A673 (cell line): Measurements from ENCODE around the gene RBSN. TPM values are rescaled to one million over a fixed set of nuclear protein-coding genes. Genes with fewer than 3 reads are reported as not detected.

Experiments
- BruUV-seq: library from RNA; stranded (reverse); fragments of 400-500 nt; replicated peaks from 2 replicates; lab custom pipeline; 2021; lab: Mats Ljungman, UMichigan
- CTCF ChIA-PET: fragments of 300-600 bp; sonication (Branson Sonifier 250); formaldehyde crosslinking; loops from one replicate; lab custom pipeline; 2022; ENCODE audit warnings: antibody characterized with exemption; lab: Charles Lee
- POLR2A ChIA-PET: fragments of 300-600 bp; sonication (Branson Sonifier 250); formaldehyde crosslinking; loops from one replicate; lab custom pipeline; 2022; ENCODE audit warnings: antibody characterized with exemption; ENCODE audit not compliant: low non-redundant PET; lab: Charles Lee
- DNase-seq: peaks from one replicate; pipeline ENCODE4 v3.0.0-alpha.2; 2015; ENCODE audit warnings: low spot score
- H3K27ac ChIP-seq: fragments of 200-600 bp; sonication (generic); 2 replicates; pipeline ENCODE4 v1.5.1; 2016; ENCODE audit warnings: mixed run types, low read depth, mild to moderate bottlenecking, mixed read lengths, antibody characterized with exemption, low read length; ENCODE audit not compliant: poor library complexity, severe bottlenecking
- H3K27me3 ChIP-seq: fragments of 200-600 bp; sonication (generic); replicated peaks from 2 replicates; pipeline ENCODE4 v1.6.1; 2017; ENCODE audit warnings: mixed run types, low read depth, mild to moderate bottlenecking, mixed read lengths, antibody characterized with exemption, low read length; ENCODE audit not compliant: insufficient read depth, poor library complexity
- H3K36me3 ChIP-seq: fragments of 200-600 bp; sonication (generic); 2 replicates; pipeline ENCODE4 v1.6.1; 2016; ENCODE audit warnings: mixed run types, mild to moderate bottlenecking, mixed read lengths, antibody characterized with exemption, low read length; ENCODE audit not compliant: insufficient read depth, poor library complexity, severe bottlenecking
- H3K4me1 ChIP-seq: fragments of 200-600 bp; sonication (generic); 2 replicates; pipeline ENCODE4 v1.6.1; 2017; ENCODE audit warnings: mixed run types, mild to moderate bottlenecking, mixed read lengths, antibody characterized with exemption, low read length; ENCODE audit not compliant: insufficient read depth, poor library complexity, severe bottlenecking
- H3K4me3 ChIP-seq: fragments of 200-600 bp; sonication (generic); 2 replicates; pipeline ENCODE4 v1.5.1; 2016; ENCODE audit warnings: low read depth, mixed run types, mild to moderate bottlenecking, mixed read lengths, low read length; ENCODE audit not compliant: poor library complexity, severe bottlenecking
- H3K9me3 ChIP-seq: fragments of 200-600 bp; sonication (generic); 2 replicates; pipeline ENCODE4 v1.6.1; 2016; ENCODE audit warnings: mixed run types, low read depth, mild to moderate bottlenecking, mixed read lengths, antibody characterized with exemption, low read length; ENCODE audit not compliant: poor library complexity, severe bottlenecking
- EZH2 ChIP-seq: fragments of 200-600 bp; sonication (generic); IDR thresholded peaks from 2 replicates; pipeline ENCODE4 v1.6.1; 2017; ENCODE audit warnings: borderline replicate concordance, low read depth, mild to moderate bottlenecking, mixed read lengths, antibody characterized with exemption, low read length; ENCODE audit not compliant: poor library complexity, severe bottlenecking
- intact Hi-C: fragments of 100-400 bp; cut with micrococcal nuclease; formaldehyde crosslinking; loops from one replicate; pipeline ENCODE4 v1.10.0; 2022; ENCODE audit not compliant: unreplicated experiment
- total RNA-seq: library from RNA; stranded (reverse); gene quantifications from 2 replicates; pipeline ENCODE4 v1.2.3, GENCODE V29; 2021
- TF ChIP-seq, protein P1 (sequence below): fragments of 300-800, 200-600 bp; sonication (generic); conservative IDR thresholded peaks from 2 replicates; pipeline ENCODE4 v1.5.1; 2017; ENCODE audit warnings: low read depth, mild to moderate bottlenecking, antibody characterized with exemption, low read length, moderate library complexity, mixed read lengths

The RBSN gene
- total RNA-seq, 1 experiment from 2014 or later: 31.2 TPM

DNA sequence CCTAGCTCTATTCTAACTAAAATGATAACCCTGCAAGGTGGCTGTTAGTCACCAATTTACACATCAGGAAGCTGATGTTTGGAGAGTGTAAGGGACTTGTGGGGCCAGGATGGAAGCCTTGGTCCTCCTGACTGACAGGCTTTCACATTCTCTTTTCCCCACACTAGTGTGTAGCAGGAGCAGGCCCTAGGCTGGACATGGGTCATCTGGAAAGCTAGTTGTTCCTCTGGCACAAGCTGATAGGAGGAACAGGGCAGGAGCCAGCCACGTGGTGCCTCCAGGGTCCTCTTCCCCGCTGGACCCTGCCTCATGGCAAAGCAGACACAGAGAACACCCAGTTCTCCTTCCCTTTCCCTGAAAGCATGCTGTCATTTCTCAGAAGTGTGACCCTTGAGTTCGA, 18.1 kb upstream of the RBSN start:
- Histone ChIP-seq H3K4me1 (no peaks in the 10 kb centered on the region), H3K9me3 (no peaks in the 10 kb centered on the region), H3K36me3 (no peaks in the 10 kb centered on the region), H3K4me3 (no peak overlapping the region), H3K27me3 (no peaks in the 10 kb centered on the region), H3K27ac (no peak overlapping the region)
- intact Hi-C loops: loop anchor here (5.0 kb wide), 1 partner anchor 290 kb away; no protein-coding TSS in a partner anchor
- DNase-seq: no peak
- POLR2A ChIA-PET: no interaction called here
- TF ChIP-seq, protein P1, sequence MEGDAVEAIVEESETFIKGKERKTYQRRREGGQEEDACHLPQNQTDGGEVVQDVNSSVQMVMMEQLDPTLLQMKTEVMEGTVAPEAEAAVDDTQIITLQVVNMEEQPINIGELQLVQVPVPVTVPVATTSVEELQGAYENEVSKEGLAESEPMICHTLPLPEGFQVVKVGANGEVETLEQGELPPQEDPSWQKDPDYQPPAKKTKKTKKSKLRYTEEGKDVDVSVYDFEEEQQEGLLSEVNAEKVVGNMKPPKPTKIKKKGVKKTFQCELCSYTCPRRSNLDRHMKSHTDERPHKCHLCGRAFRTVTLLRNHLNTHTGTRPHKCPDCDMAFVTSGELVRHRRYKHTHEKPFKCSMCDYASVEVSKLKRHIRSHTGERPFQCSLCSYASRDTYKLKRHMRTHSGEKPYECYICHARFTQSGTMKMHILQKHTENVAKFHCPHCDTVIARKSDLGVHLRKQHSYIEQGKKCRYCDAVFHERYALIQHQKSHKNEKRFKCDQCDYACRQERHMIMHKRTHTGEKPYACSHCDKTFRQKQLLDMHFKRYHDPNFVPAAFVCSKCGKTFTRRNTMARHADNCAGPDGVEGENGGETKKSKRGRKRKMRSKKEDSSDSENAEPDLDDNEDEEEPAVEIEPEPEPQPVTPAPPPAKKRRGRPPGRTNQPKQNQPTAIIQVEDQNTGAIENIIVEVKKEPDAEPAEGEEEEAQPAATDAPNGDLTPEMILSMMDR: no peak
- no TSS peak for BruUV-seq
- CTCF ChIA-PET: no interaction called here

DNA sequence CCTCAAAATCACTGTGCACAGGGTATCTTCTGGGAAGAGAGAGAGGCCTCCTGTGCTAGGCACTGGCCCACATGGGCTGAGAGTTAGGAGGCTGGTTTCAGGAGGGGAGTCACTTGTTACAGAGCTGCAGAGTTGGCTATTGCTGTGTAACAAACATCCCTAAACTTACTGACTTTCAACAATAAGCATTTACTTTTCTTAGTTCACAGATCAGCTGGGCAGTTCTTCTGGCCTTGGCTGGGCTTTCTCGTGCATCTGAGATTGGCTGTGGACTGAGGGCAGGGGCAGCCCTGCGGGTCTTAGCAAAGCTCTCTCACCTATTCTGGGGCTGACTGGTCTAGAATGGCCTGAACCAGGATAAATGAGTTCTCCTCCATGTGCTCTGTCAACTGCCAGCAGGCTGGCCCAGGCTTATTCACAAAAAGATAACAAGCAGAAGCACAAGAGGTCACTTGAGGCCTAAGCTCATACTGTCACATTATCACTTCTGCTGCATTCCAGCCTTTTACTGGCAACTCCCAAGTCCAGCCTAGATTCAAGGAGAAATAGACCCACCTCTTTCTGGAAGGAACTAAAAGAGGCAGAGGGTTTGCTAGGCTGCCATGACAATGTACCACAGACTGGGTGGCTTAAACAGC, 17.2 kb upstream of the RBSN start:
- Histone ChIP-seq H3K36me3 (no peaks in the 10 kb centered on the region), H3K4me3 (no peak overlapping the region), H3K4me1 (no peaks in the 10 kb centered on the region), H3K27ac (no peak overlapping the region), H3K27me3 (no peaks in the 10 kb centered on the region), H3K9me3 (no peaks in the 10 kb centered on the region)
- POLR2A ChIA-PET: interaction anchor here (0.6 kb wide), 1 partner anchor 122 kb away, joined by 13 read pairs; no protein-coding TSS in a partner anchor
- DNase-seq: no peak
- BruUV-seq: no TSS peak
- CTCF ChIA-PET: no interaction called here
- no peak for TF ChIP-seq EZH2
- TF ChIP-seq, protein P1: no peak
- intact Hi-C loops: loop anchor here (5.0 kb wide), 1 partner anchor 291 kb away; no protein-coding TSS in a partner anchor

DNA sequence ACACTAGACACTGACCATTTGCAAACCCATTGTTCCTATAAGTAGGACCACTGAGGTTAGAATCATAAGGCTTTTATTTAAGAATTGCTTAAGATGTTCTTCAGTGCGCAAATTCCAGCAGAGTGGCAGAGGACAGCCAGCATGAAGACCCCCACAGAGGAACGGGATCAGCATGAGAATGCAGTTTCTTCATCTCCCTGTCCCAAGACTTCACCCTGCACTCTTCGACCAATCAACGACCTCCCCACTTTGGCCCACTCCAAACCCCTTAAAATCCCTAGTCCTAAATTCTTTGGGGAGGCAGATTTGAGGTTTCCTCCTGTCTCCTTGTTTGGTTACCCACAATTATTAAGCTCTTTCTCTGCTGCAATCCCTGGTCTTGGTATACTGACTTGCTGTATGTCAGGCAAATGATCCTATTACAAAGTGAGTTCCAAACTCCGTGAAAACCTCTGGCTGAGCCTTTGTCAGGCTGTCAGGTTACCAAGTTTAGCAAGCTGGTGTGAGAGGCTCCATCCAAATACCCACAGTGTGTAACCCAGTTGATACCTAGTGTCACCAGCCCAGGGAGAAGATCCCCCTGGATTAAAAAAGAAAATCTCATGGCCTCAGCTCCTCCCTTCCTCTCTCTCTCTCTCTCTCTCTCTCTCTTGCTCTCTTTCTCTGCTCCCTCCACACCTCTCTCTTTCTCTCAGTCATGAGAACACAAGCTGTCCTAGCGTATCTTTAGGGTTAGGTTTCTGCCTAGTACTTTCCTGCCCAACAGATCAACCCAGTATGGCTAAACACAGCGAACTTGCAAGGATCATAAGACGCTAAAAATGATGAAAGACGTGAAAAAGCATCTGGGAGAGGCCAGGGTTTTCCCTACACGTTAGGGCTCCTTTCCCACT, 15.8 kb upstream of the RBSN start:
- no peak overlapping the region for H3K4me3 ChIP-seq
- TF ChIP-seq, protein P1: no peak
- TF ChIP-seq EZH2: no peak
- BruUV-seq: no TSS peak
- ChIA-PET CTCF (no interaction called here), POLR2A (interaction anchor here (0.7 kb wide), 1 partner anchor 759 kb away, joined by 8 read pairs; no protein-coding TSS in a partner anchor)
- intact Hi-C loops: loop anchor here (5.0 kb wide), 1 partner anchor 293 kb away; no protein-coding TSS in a partner anchor
- H3K27ac ChIP-seq: no peak overlapping the region
- H3K4me1 ChIP-seq: no peaks in the 10 kb centered on the region
- H3K27me3 ChIP-seq: no peaks in the 10 kb centered on the region
- DNase-seq: no peak
- H3K9me3 ChIP-seq: no peaks in the 10 kb centered on the region
- H3K36me3 ChIP-seq: no peaks in the 10 kb centered on the region
